ENCODE data around the gene HNRNPLL. TPM values are rescaled to one million over a fixed set of nuclear protein-coding genes. Genes with fewer than 3 reads are reported as not detected.

The HNRNPLL gene
- total RNA-seq, 1 experiment from 2014 or later: 57.7 TPM

GRCh38 chr2:38598991-38599295 lies 3.8 kb downstream of the HNRNPLL start:
- peaks cover 34% of the 10 kb centered on the region for H3K4me1 Mint-ChIP-seq (ENCODE audit: insufficient read depth, unreplicated experiment)
- ChIA-PET POLR2A (interaction anchor here (0.6 to 6.6 kb wide), 13 partner anchors 10 to 508 kb away, joined by 3 to 73 read pairs (median 3); partner anchors contain the start of genes ATL2 and SRSF7), CTCF (interaction anchor here (0.8 to 9.8 kb wide), 7 partner anchors 10 to 630 kb away, joined by 3 to 85 read pairs (median 3); no protein-coding TSS in a partner anchor)
- no TSS peak for BruUV-seq (replicated peaks)
- TF ChIP-seq CTCF (IDR thresholded peaks at IDR 0.05; ENCODE audit: unreplicated experiment): no peak
- H3K4me3 Mint-ChIP-seq (ENCODE audit: unreplicated experiment): peak overlapping the region; percentile 82
- peak overlapping the region; percentile 94 for H3K27ac Mint-ChIP-seq (ENCODE audit: low read depth, unreplicated experiment)
- DNase-seq (ENCODE audit: unreplicated experiment): peak; percentile 25
- no peaks in the 10 kb centered on the region for H3K27me3 Mint-ChIP-seq (ENCODE audit: insufficient read depth, unreplicated experiment)
- H3K9me3 Mint-ChIP-seq (ENCODE audit: unreplicated experiment): no peaks in the 10 kb centered on the region
- peaks cover 5% of the 10 kb centered on the region for H3K36me3 Mint-ChIP-seq (ENCODE audit: insufficient read depth, unreplicated experiment)
- intact Hi-C loops (cut with micrococcal nuclease): no loop called here

GRCh38 chr2:38598200-38598990 lies 4.3 kb downstream of the HNRNPLL start:
- Mint-ChIP-seq H3K9me3 (ENCODE audit: unreplicated experiment) (no peaks in the 10 kb centered on the region), H3K36me3 (ENCODE audit: insufficient read depth, unreplicated experiment) (peaks cover 5% of the 10 kb centered on the region), H3K4me3 (ENCODE audit: unreplicated experiment) (peak overlapping the region; percentile 82), H3K27me3 (ENCODE audit: insufficient read depth, unreplicated experiment) (no peaks in the 10 kb centered on the region), H3K27ac (ENCODE audit: low read depth, unreplicated experiment) (peak overlapping the region; percentile 94), H3K4me1 (ENCODE audit: insufficient read depth, unreplicated experiment) (peaks cover 36% of the 10 kb centered on the region)
- ChIA-PET CTCF (interaction anchor here (0.8 to 9.8 kb wide), 7 partner anchors 10 to 631 kb away, joined by 3 to 85 read pairs (median 3); no protein-coding TSS in a partner anchor), POLR2A (interaction anchor here (0.6 to 6.6 kb wide), 13 partner anchors 10 to 508 kb away, joined by 3 to 73 read pairs (median 3); partner anchors contain the start of genes ATL2 and SRSF7)
- BruUV-seq (replicated peaks): no TSS peak
- no peak for DNase-seq (ENCODE audit: unreplicated experiment)
- intact Hi-C loops (cut with micrococcal nuclease): no loop called here
- no peak for TF ChIP-seq CTCF (IDR thresholded peaks at IDR 0.05; ENCODE audit: unreplicated experiment)

- Mint-ChIP-seq H3K27me3 (ENCODE audit: insufficient read depth, unreplicated experiment) (no peaks in the 10 kb centered on the region), H3K27ac (ENCODE audit: low read depth, unreplicated experiment) (no peak overlapping the region), H3K9me3 (ENCODE audit: unreplicated experiment) (no peaks in the 10 kb centered on the region), H3K4me3 (ENCODE audit: unreplicated experiment) (no peak overlapping the region), H3K36me3 (ENCODE audit: insufficient read depth, unreplicated experiment) (peaks cover 5% of the 10 kb centered on the region), H3K4me1 (ENCODE audit: insufficient read depth, unreplicated experiment) (peaks cover 46% of the 10 kb centered on the region)
- DNase-seq (ENCODE audit: unreplicated experiment): no peak
- intact Hi-C loops (cut with micrococcal nuclease): no loop called here
- no TSS peak for BruUV-seq (replicated peaks)
- CTCF ChIA-PET: interaction anchor here (0.6 to 1.4 kb wide), 6 partner anchors 15 to 180 kb away, joined by 3 to 6 read pairs (median 4); no protein-coding TSS in a partner anchor
- POLR2A ChIA-PET: interaction anchor here (0.6 to 6.6 kb wide), 6 partner anchors 11 to 282 kb away, joined by 3 to 73 read pairs (median 4); partner anchors contain the start of gene SRSF7
- TF ChIP-seq CTCF (IDR thresholded peaks at IDR 0.05; ENCODE audit: unreplicated experiment): no peak
Measured at GRCh38 chr2:38597115-38597514, 5.6 kb downstream of the HNRNPLL start.

- ChIA-PET POLR2A (interaction anchor here (0.6 to 1.6 kb wide), 5 partner anchors 14 to 689 kb away, joined by 3 to 6 read pairs (median 4); partner anchors contain the start of gene SRSF7), CTCF (interaction anchor here (0.6 to 1.4 kb wide), 4 partner anchors 14 to 132 kb away, joined by 3 to 6 read pairs (median 4); no protein-coding TSS in a partner anchor)
- H3K4me1 Mint-ChIP-seq (ENCODE audit: insufficient read depth, unreplicated experiment): peaks cover 46% of the 10 kb centered on the region
- TF ChIP-seq CTCF (IDR thresholded peaks at IDR 0.05; ENCODE audit: unreplicated experiment): no peak
- H3K4me3 Mint-ChIP-seq (ENCODE audit: unreplicated experiment): no peak overlapping the region
- intact Hi-C loops (cut with micrococcal nuclease): no loop called here
- H3K27me3 Mint-ChIP-seq (ENCODE audit: insufficient read depth, unreplicated experiment): no peaks in the 10 kb centered on the region
- no TSS peak for BruUV-seq (replicated peaks)
- no peaks in the 10 kb centered on the region for H3K9me3 Mint-ChIP-seq (ENCODE audit: unreplicated experiment)
- peaks cover 5% of the 10 kb centered on the region for H3K36me3 Mint-ChIP-seq (ENCODE audit: insufficient read depth, unreplicated experiment)
- H3K27ac Mint-ChIP-seq (ENCODE audit: low read depth, unreplicated experiment): no peak overlapping the region
- no peak for DNase-seq (ENCODE audit: unreplicated experiment)
Measured at GRCh38 chr2:38596229-38596628, 6.5 kb downstream of the HNRNPLL start.

Data from MCF 10A (cell line).